Activated T-cell treated with anti-CD3 and anti-CD28 coated beads, Interleukin-2, amount 50 U/mL, for 4 hours (primary cell): Measurements from ENCODE around the gene ISM1. TPM values are rescaled to one million over a fixed set of nuclear protein-coding genes. Genes with fewer than 3 reads are reported as not detected.

Source experiments
- ATAC-seq, 2 donors: fragments of 200-7000 bp; cut with Tn5 transposase; one replicate each; pipeline ENCODE4 v1.10.0; 2021
- DNase-seq: peaks from one replicate; pipeline ENCODE4 v3.0.0-alpha.2; 2020
- H3K27me3 Mint-ChIP-seq: one replicate; pipeline ENCODE4 v1.8.0; 2021; ENCODE audit warnings: low read depth, mixed read lengths
- H3K36me3 Mint-ChIP-seq: one replicate; pipeline ENCODE4 v1.8.0; 2022; ENCODE audit warnings: mixed read lengths; ENCODE audit not compliant: insufficient read depth
- H3K4me1 Mint-ChIP-seq: one replicate; pipeline ENCODE4 v1.8.0; 2021; ENCODE audit warnings: low read depth, mixed read lengths
- H3K4me3 Mint-ChIP-seq: one replicate; pipeline ENCODE4 v1.8.0; 2021; ENCODE audit warnings: mild to moderate bottlenecking, moderate library complexity, mixed read lengths
- H3K9me3 Mint-ChIP-seq: one replicate; pipeline ENCODE4 v1.8.0; 2021; ENCODE audit warnings: mixed read lengths
- total RNA-seq, 3 donors: library from RNA; stranded (reverse); gene quantifications; one replicate each; pipeline ENCODE4 v1.2.1, GENCODE V29; 2021

Gene ISM1
- total RNA-seq: 10 to 100 TPM in 1 of 3 donors, 1 to 10 TPM in 2; 3.5 to 11.5 (median 3.6) TPM

DNA sequence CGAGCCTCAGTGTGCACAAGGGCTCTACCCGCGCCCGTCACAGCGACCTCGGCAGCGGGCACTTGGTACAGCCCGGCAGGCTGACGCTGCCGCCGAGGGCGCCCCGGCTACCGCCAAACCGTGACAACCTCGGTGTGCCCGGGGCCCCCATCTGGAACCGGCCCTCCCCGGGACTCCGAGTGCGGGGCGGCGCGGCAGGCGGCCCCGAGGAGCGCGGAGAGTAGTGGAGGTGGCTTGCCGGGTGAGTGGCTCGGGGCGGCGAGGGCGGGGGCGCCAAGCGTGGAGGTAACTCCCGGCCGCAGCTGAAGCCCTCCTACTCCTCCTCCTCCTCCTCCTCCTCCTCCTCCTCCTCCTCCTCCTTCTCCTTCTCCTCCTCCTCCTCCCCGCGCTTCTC is at the start of gene ISM1:
Gene ISM1, plus strand, starts transcription at position 371 of the 394 bp plus-strand sequence. CDS start 503 bp downstream, outside the sequence.
- Mint-ChIP-seq H3K27me3 (peaks cover 39% of the 10 kb centered on the region), H3K4me1 (peaks cover 23% of the 10 kb centered on the region), H3K36me3 (no peaks in the 10 kb centered on the region), H3K4me3 (peak within 1 kb of the TSS; percentile 83), H3K9me3 (no peaks in the 10 kb centered on the region)
- ATAC-seq (peak; percentile 41 to 49), DNase-seq (peak; percentile 35)

DNA sequence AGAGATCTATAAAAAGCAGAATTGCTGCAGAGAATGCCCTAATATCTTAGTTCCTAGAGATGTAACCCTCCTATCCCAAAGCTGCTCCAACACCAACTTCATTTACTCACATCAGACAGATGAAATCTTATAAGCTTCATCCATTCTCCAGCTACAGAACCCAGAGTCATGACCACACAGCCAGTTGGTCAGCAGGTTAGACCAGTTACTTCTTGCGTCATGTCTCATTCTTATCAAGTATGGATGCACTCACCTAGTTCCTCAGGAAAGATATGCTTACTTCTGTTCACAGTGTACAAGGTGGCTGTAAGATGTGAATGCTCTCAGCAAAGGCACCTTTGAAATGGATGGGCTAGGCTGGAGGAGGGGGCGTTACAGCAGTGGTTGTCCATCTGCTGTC is 47.9 kb upstream of the ISM1 start:
- H3K4me1 Mint-ChIP-seq: no peaks in the 10 kb centered on the region
- H3K4me3 Mint-ChIP-seq: no peak overlapping the region
- no peaks in the 10 kb centered on the region for H3K36me3 Mint-ChIP-seq
- DNase-seq (no peak), ATAC-seq (no peak)
- H3K27me3 Mint-ChIP-seq: peaks cover 8% of the 10 kb centered on the region
- peaks cover 13% of the 10 kb centered on the region for H3K9me3 Mint-ChIP-seq

DNA sequence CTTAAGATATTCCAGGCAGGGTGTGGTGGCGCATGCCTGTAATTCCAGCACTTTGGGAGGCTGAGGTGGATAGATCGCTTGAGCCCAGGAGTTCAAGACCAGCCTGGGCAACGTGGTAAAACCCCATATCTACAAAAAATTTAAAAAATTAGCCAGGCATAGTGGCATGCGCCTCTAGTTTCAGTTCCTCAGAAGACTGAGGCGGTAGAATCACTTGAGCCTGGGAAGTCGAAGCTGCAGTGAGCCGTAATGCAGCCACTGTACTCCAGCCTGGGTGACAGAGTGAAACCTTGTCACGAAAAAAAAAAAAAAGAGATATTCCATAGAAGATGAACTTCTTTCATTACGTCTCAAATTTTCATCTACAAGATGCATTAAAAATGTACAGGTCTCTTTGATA is 46.7 kb upstream of the ISM1 start:
- DNase-seq (no peak), ATAC-seq (no peak)
- Mint-ChIP-seq H3K4me1 (no peaks in the 10 kb centered on the region), H3K9me3 (peaks cover 16% of the 10 kb centered on the region), H3K27me3 (peaks cover 8% of the 10 kb centered on the region), H3K36me3 (no peaks in the 10 kb centered on the region), H3K4me3 (no peak overlapping the region)

DNA sequence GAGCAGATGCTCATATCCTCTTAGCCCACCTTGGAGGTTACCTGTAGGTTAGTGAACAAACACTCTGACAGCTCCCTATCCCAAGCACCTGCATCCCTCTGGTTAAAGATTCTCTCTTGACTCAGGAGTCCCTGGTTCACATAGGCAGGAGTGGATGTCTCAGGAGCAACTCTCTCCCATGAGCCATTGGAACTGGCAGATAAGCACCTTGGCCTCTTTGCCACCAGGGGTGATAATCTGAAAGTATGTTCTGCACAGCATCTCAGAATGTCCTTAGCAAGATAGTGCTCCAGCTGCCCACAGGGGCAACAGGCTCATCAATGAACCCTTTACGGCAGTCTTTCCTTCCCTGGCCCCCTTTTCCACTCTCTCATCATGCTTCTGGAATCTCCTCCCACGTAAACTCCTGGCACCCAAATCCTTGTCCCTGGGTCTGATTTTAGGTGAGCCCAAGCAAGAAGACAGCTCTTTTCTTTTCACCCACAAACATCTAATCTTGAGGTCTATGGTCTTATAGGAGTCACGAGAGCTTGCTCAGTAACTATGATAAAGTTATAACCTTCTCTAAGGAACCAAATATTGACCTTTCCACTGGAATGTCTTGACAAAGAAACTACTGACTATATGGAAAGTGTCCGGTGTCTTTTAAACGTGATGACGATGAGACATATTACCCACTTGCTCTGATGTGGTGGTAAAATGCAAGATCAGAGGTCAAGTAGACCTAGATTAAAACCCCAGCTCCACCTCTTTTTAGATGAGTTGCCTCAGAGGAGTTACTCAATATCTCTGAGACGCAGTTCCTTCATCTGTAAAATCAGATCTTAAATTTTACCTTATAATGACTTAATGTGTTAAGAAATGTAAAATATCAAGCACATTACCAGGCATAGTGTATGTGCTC is 39.8 kb upstream of the ISM1 start:
- no peak for ATAC-seq
- Mint-ChIP-seq H3K27me3 (peaks cover 12% of the 10 kb centered on the region), H3K36me3 (no peaks in the 10 kb centered on the region), H3K4me3 (no peak overlapping the region), H3K4me1 (peaks cover 2% of the 10 kb centered on the region), H3K9me3 (peaks cover 19% of the 10 kb centered on the region)
- DNase-seq: no peak

DNA sequence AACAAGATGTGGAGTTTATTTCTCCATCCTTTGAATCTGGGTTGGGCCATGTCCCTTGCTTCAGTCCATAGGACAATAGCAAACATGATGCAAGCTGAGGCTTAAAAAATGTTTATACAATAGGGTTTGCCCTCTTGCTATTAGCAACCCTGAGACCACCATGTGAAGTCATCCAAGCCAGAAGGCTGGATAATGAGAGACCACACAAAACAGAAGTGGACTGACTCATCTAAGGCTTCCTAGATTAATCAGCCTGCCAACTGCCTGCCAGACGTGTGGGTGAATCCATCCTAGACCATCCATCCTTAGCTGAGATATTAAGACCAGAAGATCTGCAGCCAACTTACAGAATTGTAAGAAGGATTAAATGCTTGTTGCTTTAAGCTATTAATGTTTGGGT is 38.1 kb upstream of the ISM1 start:
- Mint-ChIP-seq H3K36me3 (peaks cover 4% of the 10 kb centered on the region), H3K27me3 (peaks cover 8% of the 10 kb centered on the region), H3K9me3 (peaks cover 20% of the 10 kb centered on the region), H3K4me1 (peaks cover 2% of the 10 kb centered on the region), H3K4me3 (no peak overlapping the region)
- DNase-seq (no peak), ATAC-seq (peak in 1 of 2 donors; percentile 18)

DNA sequence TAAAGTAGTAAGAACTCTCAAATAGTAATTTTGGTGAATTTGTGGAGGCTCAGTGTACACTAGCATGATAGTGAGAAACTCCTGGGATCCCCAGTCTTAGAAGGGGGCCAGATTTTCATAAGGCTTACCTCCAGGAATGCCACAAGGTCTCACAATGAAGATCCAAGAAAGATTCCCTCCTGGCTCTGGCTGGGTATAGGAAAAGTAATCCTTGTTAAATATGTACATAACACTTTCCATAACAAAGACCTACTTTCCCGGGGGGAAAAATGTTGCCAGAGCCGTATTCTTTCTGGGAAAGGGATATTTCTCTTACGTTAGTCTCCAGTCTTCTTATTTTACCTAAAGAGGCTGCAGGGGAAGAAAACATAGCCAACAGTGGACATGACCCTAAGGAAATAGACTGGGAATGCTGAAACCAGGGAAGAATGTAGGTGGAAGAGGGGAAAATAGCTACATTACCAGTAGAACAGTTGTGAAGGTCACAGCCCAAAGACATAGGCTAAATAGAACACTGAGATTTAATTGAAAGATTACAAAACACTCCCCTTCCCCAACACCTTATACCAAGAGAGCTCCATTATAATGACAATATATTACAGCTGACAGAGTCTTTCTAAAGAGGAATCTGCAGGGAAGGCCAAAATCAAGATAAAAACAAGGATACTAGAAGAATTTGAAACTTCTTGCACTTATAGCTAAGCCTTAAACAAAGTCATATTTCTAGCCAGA is 34.9 kb upstream of the ISM1 start:
- H3K36me3 Mint-ChIP-seq: peaks cover 6% of the 10 kb centered on the region
- H3K9me3 Mint-ChIP-seq: peaks cover 16% of the 10 kb centered on the region
- no peak for ATAC-seq
- peaks cover 2% of the 10 kb centered on the region for H3K4me1 Mint-ChIP-seq
- no peak overlapping the region for H3K4me3 Mint-ChIP-seq
- no peak for DNase-seq
- peaks cover 8% of the 10 kb centered on the region for H3K27me3 Mint-ChIP-seq

DNA sequence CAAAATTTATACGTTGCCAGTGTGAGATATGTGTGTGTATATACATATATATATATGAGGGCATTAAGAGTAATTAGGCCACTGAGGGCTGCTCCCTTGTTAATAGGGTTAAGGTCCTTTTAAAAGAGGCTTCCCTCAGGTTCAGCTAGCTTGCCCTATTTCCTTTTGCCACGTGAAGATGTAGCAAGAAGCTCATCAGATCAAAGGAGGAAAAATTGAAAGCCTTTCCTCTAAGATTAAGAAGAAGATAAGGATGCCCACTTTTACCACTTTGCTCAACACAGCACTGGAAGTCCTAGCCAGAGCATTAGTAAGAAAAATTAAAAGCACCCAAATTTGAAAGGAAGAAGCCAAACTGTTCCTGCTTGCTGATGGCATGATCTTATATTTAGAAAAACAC is 33.2 kb upstream of the ISM1 start:
- peaks cover 6% of the 10 kb centered on the region for H3K36me3 Mint-ChIP-seq
- H3K4me1 Mint-ChIP-seq: no peaks in the 10 kb centered on the region
- no peak overlapping the region for H3K4me3 Mint-ChIP-seq
- H3K27me3 Mint-ChIP-seq: no peaks in the 10 kb centered on the region
- no peak for DNase-seq
- no peak for ATAC-seq
- H3K9me3 Mint-ChIP-seq: peaks cover 16% of the 10 kb centered on the region

DNA sequence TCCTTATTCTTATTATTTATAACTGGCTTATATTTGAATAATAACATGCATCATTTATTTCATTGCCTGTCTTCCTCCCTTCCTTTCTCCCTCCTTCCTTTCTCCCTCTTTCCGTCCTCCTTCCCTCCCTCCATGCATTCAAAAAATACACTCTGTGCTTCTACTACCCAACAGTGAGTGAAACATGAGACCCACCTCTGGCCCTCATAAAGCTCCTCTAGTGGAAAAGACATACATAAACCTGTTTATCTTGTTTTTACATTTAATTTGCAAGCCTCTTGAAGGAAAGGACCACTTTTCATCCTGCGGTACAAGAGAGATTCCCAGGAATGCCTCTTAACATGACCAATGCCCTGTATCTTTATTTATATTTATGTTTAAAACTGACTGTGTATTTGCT is 21.8 kb upstream of the ISM1 start:
- ATAC-seq (no peak), DNase-seq (no peak)
- Mint-ChIP-seq H3K4me3 (no peak overlapping the region), H3K4me1 (peaks cover 3% of the 10 kb centered on the region), H3K9me3 (no peaks in the 10 kb centered on the region), H3K27me3 (peaks cover 4% of the 10 kb centered on the region), H3K36me3 (no peaks in the 10 kb centered on the region)

DNA sequence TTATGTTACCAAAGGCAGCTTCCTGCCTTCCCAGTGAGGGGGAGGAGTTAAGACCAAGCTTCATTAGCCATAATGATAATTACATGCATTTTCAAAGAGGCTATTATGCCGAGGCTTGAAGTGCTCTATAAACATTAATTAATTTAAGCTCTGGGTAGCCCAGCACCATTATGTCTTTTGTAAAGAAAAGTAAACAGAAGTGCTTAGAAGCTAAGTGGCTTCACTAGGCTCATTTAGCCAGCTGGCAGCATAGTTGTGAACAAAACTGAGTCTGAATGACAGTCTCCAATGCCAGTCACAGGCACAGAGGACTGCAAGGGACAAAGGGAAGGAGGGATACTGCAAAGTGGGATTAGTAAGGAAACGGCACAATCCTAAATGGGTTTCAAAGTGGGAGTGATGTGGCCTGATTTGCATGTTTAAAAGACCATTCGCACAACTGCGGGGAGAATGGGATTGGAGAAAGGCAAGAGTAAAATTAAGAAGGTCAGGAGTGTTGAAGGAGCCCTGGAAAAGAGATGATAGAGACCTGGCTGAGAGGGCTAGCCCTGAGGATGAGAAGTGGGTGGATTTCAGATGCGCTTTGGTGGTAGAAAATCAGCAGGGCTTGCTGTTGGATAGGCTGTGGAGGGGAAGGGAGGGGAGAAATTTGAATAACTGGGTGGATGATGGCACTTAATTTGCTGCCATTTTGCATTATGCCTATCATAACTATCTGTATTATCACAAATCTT is 20.1 kb upstream of the ISM1 start:
- H3K27me3 Mint-ChIP-seq: peaks cover 6% of the 10 kb centered on the region
- peaks cover 3% of the 10 kb centered on the region for H3K4me1 Mint-ChIP-seq
- no peaks in the 10 kb centered on the region for H3K36me3 Mint-ChIP-seq
- no peaks in the 10 kb centered on the region for H3K9me3 Mint-ChIP-seq
- H3K4me3 Mint-ChIP-seq: no peak overlapping the region
- no peak for ATAC-seq
- DNase-seq: no peak

DNA sequence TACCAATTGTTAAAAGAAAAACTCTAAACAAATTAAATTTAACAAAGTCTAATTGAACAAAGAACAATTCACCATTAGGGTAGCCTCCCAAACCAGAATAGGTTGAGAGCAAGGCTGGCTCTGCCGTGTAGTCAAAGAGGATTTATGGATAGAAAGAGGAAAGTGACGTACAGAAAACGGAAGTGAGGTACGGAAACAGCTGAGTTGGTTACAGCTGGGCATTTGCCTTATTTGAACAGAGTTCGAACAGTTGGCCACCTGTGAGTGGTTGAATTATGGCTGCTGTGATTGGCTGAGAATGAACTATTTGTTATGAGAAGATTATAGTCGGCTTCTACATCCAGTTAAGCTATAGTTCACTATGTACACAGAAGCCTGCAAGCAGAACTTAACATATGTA is 18.5 kb upstream of the ISM1 start:
- ATAC-seq: no peak
- no peaks in the 10 kb centered on the region for H3K9me3 Mint-ChIP-seq
- H3K4me3 Mint-ChIP-seq: no peak overlapping the region
- no peaks in the 10 kb centered on the region for H3K36me3 Mint-ChIP-seq
- peaks cover 3% of the 10 kb centered on the region for H3K4me1 Mint-ChIP-seq
- H3K27me3 Mint-ChIP-seq: peaks cover 6% of the 10 kb centered on the region
- no peak for DNase-seq

DNA sequence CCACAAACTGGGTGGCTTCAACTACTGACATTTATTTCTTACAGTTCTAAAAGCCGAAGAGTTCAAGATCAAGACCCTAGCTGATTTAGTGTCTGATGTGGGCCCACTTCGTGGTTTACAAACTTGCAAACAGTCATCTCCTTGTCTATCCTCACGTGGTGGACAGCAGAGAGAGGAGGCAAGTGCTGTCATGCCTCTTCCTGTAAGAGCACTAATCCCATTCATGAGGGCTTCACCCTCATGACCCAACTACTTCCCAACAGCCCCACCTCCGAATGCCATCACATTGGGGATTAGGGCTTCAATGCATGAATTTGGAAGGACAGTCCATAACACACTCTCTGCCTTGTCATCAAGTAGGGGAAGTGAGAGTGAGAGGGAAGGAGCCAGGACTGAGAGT is 15.6 kb upstream of the ISM1 start:
- DNase-seq: no peak
- Mint-ChIP-seq H3K4me1 (peaks cover 3% of the 10 kb centered on the region), H3K27me3 (peaks cover 6% of the 10 kb centered on the region), H3K9me3 (no peaks in the 10 kb centered on the region), H3K36me3 (no peaks in the 10 kb centered on the region), H3K4me3 (no peak overlapping the region)
- ATAC-seq: no peak

DNA sequence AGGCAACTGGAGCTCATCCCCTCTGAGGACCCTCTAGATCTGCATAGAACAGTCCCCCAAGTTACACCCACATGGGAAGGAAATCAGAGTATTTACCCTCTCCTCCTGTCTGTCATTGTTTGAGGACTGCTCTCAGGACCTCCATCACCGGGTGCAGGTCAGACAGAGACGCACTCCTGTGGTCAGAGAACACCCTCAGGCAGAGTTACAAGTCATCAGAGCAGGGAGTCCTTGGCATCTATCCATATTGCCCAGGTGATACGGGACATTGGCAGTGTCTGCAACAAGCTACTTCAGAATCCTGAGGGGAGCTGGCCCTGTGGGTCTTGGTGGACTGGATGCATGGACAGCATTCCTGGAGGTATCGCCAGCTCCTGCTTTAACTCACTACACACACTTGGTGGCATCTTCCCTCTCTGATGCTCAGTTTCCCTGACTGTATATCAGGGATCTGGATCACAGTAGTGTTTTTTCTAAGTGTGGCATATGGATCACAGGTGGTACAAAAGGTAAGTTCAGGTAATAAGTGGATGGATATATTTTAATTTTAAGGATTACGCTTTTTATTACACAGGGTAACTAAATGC is 15.1 kb upstream of the ISM1 start:
- Mint-ChIP-seq H3K4me3 (no peak overlapping the region), H3K4me1 (peaks cover 3% of the 10 kb centered on the region), H3K27me3 (peaks cover 6% of the 10 kb centered on the region), H3K9me3 (no peaks in the 10 kb centered on the region), H3K36me3 (no peaks in the 10 kb centered on the region)
- ATAC-seq (no peak), DNase-seq (no peak)

DNA sequence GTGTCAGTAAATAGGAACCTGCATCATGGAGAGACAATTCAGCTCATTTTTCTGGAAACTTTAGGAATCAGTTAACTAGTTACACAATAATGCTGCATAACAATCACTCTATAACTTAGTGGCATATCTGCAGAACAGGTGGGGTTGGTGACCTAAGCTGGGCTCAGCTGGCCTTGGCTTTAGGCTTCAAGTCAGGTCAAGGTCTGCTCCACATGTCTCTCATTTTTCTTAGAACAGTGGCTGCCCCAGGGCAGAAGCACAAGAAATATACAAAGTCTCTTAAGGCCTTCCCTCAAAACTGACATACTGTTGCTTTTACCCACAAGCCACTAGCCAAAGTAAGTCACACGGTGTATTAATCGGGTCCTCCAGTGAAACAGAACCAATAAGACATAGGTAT is 14.1 kb upstream of the ISM1 start:
- DNase-seq (no peak), ATAC-seq (no peak)
- Mint-ChIP-seq H3K4me3 (no peak overlapping the region), H3K9me3 (no peaks in the 10 kb centered on the region), H3K36me3 (no peaks in the 10 kb centered on the region), H3K27me3 (peaks cover 6% of the 10 kb centered on the region), H3K4me1 (peaks cover 3% of the 10 kb centered on the region)

DNA sequence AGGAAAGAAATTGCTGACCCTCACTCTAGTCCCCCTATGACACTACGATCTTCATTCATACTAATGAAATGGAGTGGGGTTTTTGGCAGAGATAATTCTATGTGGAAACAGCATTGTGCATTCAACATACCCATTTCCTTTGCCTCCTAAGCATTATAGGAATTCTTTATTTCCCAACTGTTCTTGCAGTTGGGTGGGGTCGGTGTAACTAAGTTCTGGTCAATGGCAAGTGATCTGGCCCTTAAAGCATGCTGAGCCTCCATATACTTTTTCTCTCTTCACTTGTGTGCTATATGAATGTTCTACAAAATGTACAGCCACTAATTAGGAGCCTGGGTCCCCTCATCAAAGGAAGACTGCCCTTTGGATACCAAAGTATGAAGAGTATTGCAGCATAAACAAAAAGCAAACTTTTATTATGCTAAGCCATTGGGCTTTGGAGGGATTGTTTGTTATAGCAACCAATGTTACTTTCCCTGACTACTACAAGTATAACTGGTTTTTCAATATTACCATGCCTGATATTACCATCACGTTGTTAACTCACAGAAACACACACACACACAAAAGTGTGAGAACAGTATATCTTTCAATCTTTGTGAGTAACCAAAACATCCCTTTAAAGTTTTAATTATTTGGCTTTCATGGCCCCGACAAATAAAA is 9.0 kb upstream of the ISM1 start:
- peaks cover 13% of the 10 kb centered on the region for H3K27me3 Mint-ChIP-seq

More for the DNA sequence above, 9.0 kb upstream of the ISM1 start:
- no peaks in the 10 kb centered on the region for H3K9me3 Mint-ChIP-seq
- no peak for ATAC-seq
- H3K4me1 Mint-ChIP-seq: peaks cover 4% of the 10 kb centered on the region
- no peaks in the 10 kb centered on the region for H3K36me3 Mint-ChIP-seq
- no peak for DNase-seq
- no peak overlapping the region for H3K4me3 Mint-ChIP-seq
